ENCODE results near the gene IL36RN. TPM values are rescaled to one million over a fixed set of nuclear protein-coding genes. Genes with fewer than 3 reads are reported as not detected.
A peak's percentile ranks its signal among the peaks of the same experiment; 100 is the strongest.

IL36RN gene
- total RNA-seq, 1 donor from 2014 or later: not detected

GRCh38 chr2:113079131-113079530, 20.1 kb downstream of the IL36RN start:
- H3K36me3 ChIP-seq: no peaks in the 10 kb centered on the region
- H3K9me3 ChIP-seq: no peaks in the 10 kb centered on the region
- H3K27ac ChIP-seq: peak overlapping the region; percentile 11
- TF ChIP-seq, protein P1, sequence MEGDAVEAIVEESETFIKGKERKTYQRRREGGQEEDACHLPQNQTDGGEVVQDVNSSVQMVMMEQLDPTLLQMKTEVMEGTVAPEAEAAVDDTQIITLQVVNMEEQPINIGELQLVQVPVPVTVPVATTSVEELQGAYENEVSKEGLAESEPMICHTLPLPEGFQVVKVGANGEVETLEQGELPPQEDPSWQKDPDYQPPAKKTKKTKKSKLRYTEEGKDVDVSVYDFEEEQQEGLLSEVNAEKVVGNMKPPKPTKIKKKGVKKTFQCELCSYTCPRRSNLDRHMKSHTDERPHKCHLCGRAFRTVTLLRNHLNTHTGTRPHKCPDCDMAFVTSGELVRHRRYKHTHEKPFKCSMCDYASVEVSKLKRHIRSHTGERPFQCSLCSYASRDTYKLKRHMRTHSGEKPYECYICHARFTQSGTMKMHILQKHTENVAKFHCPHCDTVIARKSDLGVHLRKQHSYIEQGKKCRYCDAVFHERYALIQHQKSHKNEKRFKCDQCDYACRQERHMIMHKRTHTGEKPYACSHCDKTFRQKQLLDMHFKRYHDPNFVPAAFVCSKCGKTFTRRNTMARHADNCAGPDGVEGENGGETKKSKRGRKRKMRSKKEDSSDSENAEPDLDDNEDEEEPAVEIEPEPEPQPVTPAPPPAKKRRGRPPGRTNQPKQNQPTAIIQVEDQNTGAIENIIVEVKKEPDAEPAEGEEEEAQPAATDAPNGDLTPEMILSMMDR (IDR thresholded peaks at IDR 0.05): no peak
- no peaks in the 10 kb centered on the region for H3K27me3 ChIP-seq
- peaks cover 7% of the 10 kb centered on the region for H3K4me1 ChIP-seq
- DNase-seq: no peak
- no peak for ATAC-seq
- intact Hi-C loops (cut with DNase I): no loop called here
- no peak overlapping the region for H3K4me3 ChIP-seq

DNA sequence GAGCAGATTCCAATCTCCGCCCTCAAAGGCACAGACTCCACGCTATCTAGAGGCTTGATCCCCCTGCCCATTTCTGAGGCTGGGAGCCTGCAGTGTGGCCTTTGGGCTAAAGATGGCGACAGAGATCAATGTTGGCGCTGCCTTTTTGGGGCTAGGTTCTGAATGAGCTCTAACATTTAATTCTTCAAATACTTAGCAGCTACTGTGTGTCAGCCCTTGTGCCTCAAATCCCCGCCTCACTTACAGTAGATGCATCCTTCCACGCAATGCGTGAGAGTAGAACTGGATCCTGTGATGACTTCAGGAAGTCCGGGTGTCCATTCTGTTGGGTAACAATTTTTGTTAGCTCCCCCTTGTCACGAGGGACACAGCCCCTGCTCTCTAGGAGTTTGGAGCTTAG, 21.1 kb downstream of the IL36RN start:
- H3K4me1 ChIP-seq: peaks cover 7% of the 10 kb centered on the region
- intact Hi-C loops (cut with DNase I): no loop called here
- no peak for DNase-seq
- no peaks in the 10 kb centered on the region for H3K36me3 ChIP-seq
- no peak overlapping the region for H3K4me3 ChIP-seq
- no peaks in the 10 kb centered on the region for H3K27me3 ChIP-seq
- H3K9me3 ChIP-seq: no peaks in the 10 kb centered on the region
- TF ChIP-seq, protein P1 (IDR thresholded peaks at IDR 0.05): peak; percentile 57
- ATAC-seq: peak; percentile 72
- H3K27ac ChIP-seq: no peak overlapping the region

DNA sequence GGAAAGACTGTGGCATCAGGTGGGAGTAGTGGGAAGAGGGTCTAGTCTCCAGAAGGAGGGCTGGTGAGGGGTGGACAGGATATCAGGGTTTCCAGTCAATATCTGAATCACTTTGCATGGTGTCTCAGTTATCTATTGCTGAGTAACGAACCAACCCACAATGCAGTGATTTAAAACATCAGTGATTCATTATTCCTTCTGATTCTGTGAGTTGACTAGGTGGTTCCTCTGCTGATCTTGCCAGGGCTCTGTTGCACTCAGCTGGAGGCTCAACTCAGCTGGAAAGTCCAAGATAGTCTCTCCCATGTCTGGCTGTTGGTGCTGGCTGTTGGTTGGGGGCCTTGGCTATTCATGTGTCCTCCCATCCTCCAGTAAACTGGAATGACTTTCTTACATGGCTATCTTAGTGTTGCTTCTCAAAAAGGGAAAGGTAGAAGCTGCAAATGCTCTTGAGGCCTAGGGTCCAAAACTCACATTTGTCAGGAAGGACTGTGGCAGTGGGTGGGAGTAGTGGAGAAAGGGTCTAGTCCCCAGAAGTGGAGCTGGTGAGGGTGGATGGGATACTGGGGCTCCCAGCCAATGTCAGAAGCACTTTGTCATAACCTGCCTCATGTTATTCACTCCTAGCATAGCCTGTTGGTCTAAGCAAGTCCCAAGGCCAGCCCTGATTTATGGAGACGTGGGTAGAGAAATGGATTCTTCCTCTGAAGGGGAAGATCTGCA, 22.7 kb downstream of the IL36RN start:
- intact Hi-C loops (cut with DNase I): no loop called here
- no peaks in the 10 kb centered on the region for H3K9me3 ChIP-seq
- H3K27me3 ChIP-seq: no peaks in the 10 kb centered on the region
- TF ChIP-seq, protein P1 (IDR thresholded peaks at IDR 0.05): no peak
- peaks cover 7% of the 10 kb centered on the region for H3K4me1 ChIP-seq
- ATAC-seq: no peak
- no peak overlapping the region for H3K4me3 ChIP-seq
- DNase-seq: no peak
- no peaks in the 10 kb centered on the region for H3K36me3 ChIP-seq
- no peak overlapping the region for H3K27ac ChIP-seq

DNA sequence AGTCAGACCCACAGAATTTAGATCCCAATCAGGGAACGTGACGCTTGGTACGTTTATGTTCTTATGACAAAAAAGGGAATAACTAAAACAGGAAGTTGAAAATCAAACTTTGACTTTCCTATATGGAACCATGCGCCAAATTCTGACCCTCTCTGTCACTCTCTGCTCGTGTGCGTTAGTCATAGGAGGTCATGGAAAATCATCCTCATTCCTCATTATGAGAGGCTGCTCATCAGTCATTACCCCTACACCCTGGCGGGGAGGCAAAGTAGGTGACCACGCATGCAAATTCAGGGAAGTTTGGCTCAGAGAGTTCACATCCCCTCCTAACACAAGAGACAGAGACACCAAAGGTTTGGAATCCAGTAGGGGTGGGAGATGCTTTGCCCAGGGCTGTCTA, 24.3 kb downstream of the IL36RN start:
- DNase-seq: no peak
- Histone ChIP-seq H3K4me1 (peaks cover 2% of the 10 kb centered on the region), H3K27ac (no peak overlapping the region), H3K4me3 (no peak overlapping the region), H3K36me3 (no peaks in the 10 kb centered on the region), H3K27me3 (no peaks in the 10 kb centered on the region), H3K9me3 (no peaks in the 10 kb centered on the region)
- TF ChIP-seq, protein P1 (IDR thresholded peaks at IDR 0.05): no peak
- ATAC-seq: peak; percentile 52
- intact Hi-C loops (cut with DNase I): no loop called here

- DNase-seq (no peak), ATAC-seq (peak; percentile 70)
- Histone ChIP-seq H3K4me3 (no peak overlapping the region), H3K4me1 (no peaks in the 10 kb centered on the region), H3K27me3 (no peaks in the 10 kb centered on the region), H3K9me3 (no peaks in the 10 kb centered on the region), H3K36me3 (no peaks in the 10 kb centered on the region), H3K27ac (no peak overlapping the region)
- TF ChIP-seq, protein P1 (IDR thresholded peaks at IDR 0.05): peak; percentile 44
- intact Hi-C loops (cut with DNase I): no loop called here
Measured at GRCh38 chr2:113084249-113085000, 25.4 kb downstream of the IL36RN start.
